Activated naive CD8-positive, alpha-beta T cell treated with anti-CD3 and anti-CD28 coated beads, Interleukin-2, amount 50 U/mL, for 24 hours (primary cell): ENCODE results near the gene SYT15B.
"Not testable (repeated sequence)": the region's sequence is repeated elsewhere in the genome, so short reads cannot be mapped to it uniquely, and the experiment has no call there.

Source experiments
- ATAC-seq: fragments of 150-1000 bp; cut with Tn5 transposase; one replicate; pipeline ENCODE4 v1.10.0; 2021
- DNase-seq: peaks from one replicate; pipeline ENCODE4 v3.0.0; 2021
- H3K27ac Mint-ChIP-seq: one replicate; pipeline ENCODE4 v1.8.0; 2021; ENCODE audit warnings: mild to moderate bottlenecking, mixed read lengths
- H3K27me3 Mint-ChIP-seq: one replicate; pipeline ENCODE4 v1.8.0; 2021; ENCODE audit warnings: mixed read lengths
- H3K36me3 Mint-ChIP-seq: one replicate; pipeline ENCODE4 v1.8.0; 2021; ENCODE audit warnings: low read depth, mixed read lengths
- H3K4me1 Mint-ChIP-seq: one replicate; pipeline ENCODE4 v1.8.0; 2021; ENCODE audit warnings: mixed read lengths
- H3K4me3 Mint-ChIP-seq: one replicate; pipeline ENCODE4 v1.8.0; 2021; ENCODE audit warnings: mild to moderate bottlenecking, moderate library complexity, mixed read lengths
- H3K9me3 Mint-ChIP-seq: one replicate; pipeline ENCODE4 v1.8.0; 2021; ENCODE audit warnings: mixed read lengths

SYT15B gene

DNA sequence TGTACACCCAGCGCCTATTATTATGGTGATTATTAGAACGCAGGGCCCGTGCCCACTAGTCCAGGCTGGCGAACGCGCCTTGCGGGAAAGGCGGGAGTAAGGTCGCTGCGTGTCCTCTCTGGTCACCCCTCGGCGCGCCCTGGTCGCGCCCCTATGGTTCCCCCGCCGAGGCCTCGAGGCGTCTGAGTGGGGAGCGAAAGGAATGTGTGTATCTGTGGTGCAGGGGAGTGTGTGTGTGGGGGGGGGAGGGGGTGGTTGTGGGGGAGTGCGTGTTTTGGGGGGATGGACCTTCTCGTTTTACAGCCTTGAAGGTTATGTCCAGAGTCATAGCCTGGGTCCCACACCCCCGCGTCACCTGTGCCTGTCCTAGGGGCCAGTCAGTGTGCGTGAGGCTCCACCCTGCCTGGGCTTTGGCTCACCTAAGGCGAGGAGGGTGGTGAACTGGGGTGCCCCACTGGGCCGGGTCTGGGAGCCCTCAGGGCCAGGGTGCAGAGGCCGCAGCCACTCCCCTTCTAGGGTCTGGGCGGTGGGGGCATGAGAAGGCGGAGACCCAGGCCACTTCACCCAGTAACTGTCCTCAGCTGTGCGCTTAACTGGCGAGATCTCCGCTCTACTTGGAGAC lies at the start of gene SYT15B:
TSS of gene SYT15B (minus strand) at position 39 of the 622 bp plus-strand sequence. CDS start 952 bp downstream, outside the sequence.
- H3K9me3 Mint-ChIP-seq, H3K27me3 Mint-ChIP-seq, H3K36me3 Mint-ChIP-seq, DNase-seq, H3K4me1 Mint-ChIP-seq, H3K4me3 Mint-ChIP-seq, H3K27ac Mint-ChIP-seq: not testable (repeated sequence)
- ATAC-seq, result peak; percentile 26

DNA sequence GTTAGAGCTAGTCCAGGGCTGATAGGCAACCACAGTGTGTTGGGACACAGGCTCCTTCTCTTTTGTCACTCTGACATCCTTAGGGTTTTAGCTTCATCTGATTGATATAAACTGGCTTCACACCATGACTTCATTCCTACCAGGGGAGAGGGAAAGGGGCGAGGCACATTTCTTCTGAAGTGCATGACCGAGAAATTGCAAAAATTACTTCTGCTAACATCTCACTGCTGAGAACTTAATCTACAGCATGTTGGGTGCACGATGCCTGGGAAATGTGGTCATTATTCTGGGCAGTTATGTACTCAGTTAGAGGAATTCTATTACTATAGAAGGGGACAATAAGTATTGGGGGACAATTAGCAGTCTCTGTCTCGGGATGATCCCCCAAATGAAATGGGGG lies 16.2 kb upstream of the SYT15B start:
- not testable (repeated sequence) for DNase-seq, H3K4me1 Mint-ChIP-seq, H3K9me3 Mint-ChIP-seq, H3K36me3 Mint-ChIP-seq, H3K27ac Mint-ChIP-seq, H3K4me3 Mint-ChIP-seq, ATAC-seq, H3K27me3 Mint-ChIP-seq

DNA sequence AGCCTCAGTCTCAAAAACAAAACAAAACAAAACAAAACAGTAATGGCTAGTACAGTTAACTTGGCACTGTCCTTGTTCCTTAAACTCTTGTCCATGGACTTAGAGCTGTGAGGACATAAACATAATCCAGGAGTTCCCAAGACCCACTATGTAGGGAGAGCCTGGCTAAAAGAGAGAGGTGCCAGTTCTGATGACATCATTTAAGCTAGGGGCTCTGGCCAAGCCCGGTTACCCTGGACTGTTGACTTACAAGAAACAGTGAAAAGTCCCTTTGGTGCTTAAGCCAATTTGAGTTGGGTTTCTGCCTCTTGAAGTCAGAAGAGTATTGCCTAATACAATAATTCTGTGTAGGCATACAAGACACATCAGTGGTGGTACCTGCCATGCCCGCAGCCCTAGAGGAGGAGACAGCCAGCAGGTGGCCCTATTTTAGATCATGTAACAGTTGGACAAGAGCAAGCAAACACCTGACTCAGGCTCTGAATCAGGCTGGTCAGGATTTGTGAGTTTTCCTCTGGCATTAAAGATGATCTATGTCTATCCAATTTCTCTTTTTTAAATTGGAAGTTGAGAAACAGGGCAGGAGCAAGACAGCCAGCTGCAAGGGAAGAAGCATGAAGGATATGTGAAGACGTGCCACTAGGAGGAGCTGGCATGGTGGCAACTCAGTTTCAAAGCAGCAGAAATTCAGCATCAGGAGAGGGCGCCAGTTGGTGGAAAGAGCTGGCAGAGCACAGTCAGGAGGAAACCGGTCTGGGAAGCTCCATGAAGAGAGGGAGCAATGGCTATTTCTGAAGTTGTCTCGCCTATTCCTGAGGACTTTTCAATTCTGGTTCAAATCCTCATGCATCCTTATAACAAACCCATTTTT lies 12.2 kb upstream of the SYT15B start:
- not testable (repeated sequence) for H3K4me1 Mint-ChIP-seq, H3K27me3 Mint-ChIP-seq, H3K27ac Mint-ChIP-seq, H3K9me3 Mint-ChIP-seq, H3K4me3 Mint-ChIP-seq, H3K36me3 Mint-ChIP-seq
- ATAC-seq (peak; percentile 55), DNase-seq (peak; percentile 10)

DNA sequence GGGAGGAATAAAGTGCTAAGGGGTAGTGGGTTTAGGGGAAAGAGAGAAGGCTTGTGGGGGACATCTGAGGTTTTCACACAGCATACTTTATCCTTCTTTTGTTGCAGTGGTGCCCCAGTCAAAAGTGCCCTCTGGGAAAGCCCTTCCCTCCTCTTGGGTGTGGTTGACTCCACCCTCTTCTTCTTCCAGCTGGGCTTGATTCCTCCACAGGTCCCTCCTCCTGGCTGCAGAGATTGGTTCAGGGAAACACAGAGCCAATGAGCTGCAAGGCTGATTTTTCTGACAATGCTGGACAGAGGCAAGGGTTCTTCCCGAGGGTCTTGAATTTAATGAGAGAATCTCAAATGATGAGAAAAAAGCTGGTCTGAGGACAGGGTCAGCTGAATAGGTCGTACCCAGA lies 7.4 kb upstream of the SYT15B start:
- H3K27me3 Mint-ChIP-seq, H3K27ac Mint-ChIP-seq, H3K4me1 Mint-ChIP-seq, H3K9me3 Mint-ChIP-seq, DNase-seq, H3K4me3 Mint-ChIP-seq, ATAC-seq, H3K36me3 Mint-ChIP-seq: not testable (repeated sequence)

DNA sequence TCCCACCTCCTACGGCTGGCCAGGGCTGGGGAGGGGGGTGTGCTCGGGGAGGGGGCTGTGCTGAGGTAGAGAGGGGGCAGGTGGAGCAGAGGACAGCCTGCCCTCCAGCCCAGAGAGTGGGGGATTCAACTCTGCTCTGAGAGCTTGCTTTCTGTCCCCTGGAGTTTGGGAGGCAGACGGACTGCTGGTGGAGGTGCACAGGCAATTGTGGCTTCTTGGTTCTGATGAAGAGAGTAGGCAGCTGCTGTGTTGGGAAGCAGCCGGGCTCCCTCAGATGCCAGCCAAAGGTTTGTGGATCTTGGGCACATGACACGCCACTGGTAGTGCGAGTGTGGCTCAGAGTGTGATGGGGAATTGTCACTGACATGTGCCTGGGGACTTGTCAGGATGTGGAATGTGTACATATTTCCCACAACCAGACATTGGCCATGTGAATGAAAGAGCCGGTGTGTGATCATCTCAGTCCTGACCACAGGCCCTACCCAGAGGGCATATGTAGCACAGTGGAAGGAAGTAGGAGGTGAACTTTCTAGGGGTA lies 5.3 kb upstream of the SYT15B start:
- H3K27me3 Mint-ChIP-seq, H3K36me3 Mint-ChIP-seq, H3K9me3 Mint-ChIP-seq, H3K4me3 Mint-ChIP-seq, ATAC-seq, H3K27ac Mint-ChIP-seq, H3K4me1 Mint-ChIP-seq, DNase-seq: not testable (repeated sequence)

DNA sequence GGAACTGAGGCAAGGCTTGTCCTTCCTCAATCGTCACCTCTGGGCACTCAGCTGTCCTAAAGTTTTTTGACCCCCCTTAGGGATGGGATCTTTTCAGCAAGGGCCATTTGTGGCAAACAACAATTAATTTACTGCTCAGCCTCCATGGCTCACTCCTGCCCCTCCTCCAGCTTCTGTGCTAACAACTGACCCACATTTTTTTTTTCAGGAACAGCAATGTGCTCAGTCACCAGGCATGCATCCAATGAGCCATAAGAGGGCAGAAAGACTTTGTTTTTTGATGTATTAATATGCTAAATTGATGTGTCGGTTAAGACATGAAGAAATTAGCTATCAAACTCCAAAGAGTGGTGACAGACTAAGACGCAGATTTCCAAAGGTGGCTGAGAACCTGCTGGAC lies 4.7 kb upstream of the SYT15B start:
- H3K27me3 Mint-ChIP-seq, ATAC-seq, H3K36me3 Mint-ChIP-seq, H3K27ac Mint-ChIP-seq, H3K4me3 Mint-ChIP-seq, H3K9me3 Mint-ChIP-seq, H3K4me1 Mint-ChIP-seq, DNase-seq: not testable (repeated sequence)

DNA sequence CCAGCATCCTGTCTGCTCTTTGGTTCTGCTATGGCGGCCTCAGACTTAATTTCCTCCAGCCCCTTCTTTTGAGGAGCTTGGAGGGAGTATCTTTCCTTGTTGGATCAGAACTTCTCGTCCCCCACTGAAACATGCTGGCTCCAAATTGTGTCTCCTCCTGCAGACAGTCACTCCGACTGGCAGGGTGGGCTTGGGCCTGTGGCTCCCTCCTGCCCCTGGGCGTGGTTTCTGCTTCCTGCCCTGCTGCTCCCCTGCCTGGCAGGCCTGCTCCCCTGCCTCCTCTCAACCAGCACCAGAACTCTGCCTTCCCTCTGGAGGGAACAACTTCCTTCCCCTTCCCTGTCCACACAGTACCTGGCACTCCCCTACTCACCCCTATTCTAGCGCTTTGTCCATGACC lies 3.8 kb upstream of the SYT15B start:
- not testable (repeated sequence) for H3K4me1 Mint-ChIP-seq, H3K27me3 Mint-ChIP-seq, H3K9me3 Mint-ChIP-seq, H3K27ac Mint-ChIP-seq, H3K4me3 Mint-ChIP-seq, H3K36me3 Mint-ChIP-seq, DNase-seq, ATAC-seq

DNA sequence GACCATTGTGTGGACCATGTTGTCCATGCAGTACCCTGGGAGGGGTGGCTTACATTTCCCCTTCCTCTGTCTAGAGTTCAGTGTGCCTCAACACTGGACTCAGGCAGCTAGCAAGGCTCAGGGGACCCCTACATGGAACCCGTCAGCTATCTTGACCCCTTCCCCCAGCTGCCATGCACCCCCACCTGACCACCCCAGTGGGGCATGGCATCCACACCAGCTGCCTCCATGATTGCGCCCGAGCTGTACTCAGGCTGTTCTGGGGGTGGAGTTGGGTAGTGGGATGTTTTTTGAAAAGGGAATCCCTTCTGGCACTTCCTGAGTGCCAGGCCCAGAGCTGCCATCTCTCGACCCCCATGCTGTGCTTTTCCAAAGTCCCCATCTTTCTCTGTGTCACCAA lies 1.8 kb upstream of the SYT15B start:
- H3K9me3 Mint-ChIP-seq, H3K4me1 Mint-ChIP-seq, DNase-seq, H3K27me3 Mint-ChIP-seq, H3K27ac Mint-ChIP-seq, ATAC-seq, H3K36me3 Mint-ChIP-seq, H3K4me3 Mint-ChIP-seq: not testable (repeated sequence)

DNA sequence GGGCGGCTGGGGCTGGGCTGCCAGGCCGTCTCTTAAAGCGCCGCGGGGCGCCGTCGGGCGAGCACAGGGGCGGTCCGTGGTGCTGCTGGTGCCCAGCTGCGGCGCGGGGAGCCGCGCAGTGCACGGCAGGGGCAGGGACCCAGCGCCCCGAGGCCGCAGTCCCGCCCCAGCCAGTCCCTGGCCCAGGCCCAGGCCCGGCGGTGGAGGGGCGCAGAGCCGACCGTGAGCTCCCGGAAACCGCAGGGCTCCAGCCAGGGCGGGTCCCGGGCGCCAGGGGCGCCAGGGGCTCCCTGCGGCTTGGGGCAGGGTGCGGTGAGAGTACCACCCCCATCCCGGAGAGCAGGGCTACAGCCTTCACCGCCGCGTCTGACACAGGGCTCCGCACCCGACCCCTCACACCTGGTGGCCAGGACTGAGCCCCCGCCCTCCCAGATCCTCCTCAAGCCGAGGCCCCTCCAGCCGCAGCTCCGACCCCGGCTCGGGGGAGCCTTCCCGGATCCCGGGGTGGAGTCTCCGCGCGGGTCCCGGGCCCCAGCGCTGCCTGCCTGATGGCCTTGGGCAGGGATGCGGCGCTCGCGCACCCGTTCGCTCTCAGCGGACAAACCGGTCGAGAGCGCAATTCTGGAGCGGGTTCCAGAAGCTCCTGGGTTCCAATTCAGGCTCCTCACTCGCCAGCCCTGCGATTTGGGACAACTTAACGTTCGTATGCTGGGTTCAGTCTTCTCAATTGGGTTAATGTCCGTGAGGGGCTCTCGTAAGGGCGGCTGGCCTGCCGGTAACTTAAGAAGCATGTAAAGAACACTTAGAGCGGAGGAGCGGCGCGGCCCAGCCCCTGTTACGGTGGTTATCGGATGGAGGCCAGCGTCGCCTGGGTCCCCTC lies 478 bp downstream of the SYT15B start:
- H3K27me3 Mint-ChIP-seq, H3K27ac Mint-ChIP-seq, H3K9me3 Mint-ChIP-seq, ATAC-seq, H3K4me3 Mint-ChIP-seq, H3K4me1 Mint-ChIP-seq, H3K36me3 Mint-ChIP-seq, DNase-seq: not testable (repeated sequence)

DNA sequence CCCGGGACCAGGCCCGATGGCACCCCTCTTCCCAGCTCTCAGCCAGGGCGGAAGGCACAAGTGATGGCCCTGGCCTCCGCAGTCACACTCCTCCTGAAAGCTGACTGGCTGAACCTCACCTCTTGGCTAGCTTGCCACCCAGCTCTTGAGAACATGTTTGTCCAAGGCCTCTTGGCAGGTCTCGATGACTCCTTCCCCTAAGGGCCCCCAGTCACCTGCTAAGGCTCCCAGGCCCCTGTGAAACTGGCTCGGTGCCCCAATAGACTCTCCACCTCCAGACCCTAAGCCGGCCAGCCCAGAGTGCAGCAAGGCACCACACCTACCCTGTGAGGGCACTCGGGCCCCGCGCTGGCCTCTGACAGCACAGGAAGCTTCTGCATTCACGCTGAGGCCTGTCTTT lies 4.5 kb downstream of the SYT15B start:
- H3K27me3 Mint-ChIP-seq, H3K36me3 Mint-ChIP-seq, H3K27ac Mint-ChIP-seq, H3K4me1 Mint-ChIP-seq, DNase-seq, H3K9me3 Mint-ChIP-seq, ATAC-seq, H3K4me3 Mint-ChIP-seq: not testable (repeated sequence)

DNA sequence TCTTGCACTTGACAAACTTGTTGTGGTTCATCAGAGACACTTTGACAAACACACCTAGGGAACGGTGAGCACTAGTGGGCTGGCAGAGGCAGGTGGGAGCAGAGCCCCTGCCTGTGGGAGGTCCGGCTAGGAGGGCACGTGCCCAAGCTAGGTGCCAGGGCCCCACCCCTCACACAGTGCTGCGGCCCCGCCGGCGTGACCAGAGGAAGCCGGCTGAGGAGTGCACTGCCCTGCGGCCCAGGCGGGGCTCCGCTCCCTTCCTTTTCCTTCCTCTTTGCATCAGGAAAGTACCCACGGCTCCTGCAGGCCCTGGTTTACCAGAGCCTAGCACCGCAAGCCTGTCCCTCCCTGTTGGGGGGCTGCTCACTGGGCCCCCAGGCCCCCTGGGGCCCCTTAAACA lies 7.2 kb downstream of the SYT15B start:
- not testable (repeated sequence) for H3K27ac Mint-ChIP-seq, H3K9me3 Mint-ChIP-seq, ATAC-seq

DNA sequence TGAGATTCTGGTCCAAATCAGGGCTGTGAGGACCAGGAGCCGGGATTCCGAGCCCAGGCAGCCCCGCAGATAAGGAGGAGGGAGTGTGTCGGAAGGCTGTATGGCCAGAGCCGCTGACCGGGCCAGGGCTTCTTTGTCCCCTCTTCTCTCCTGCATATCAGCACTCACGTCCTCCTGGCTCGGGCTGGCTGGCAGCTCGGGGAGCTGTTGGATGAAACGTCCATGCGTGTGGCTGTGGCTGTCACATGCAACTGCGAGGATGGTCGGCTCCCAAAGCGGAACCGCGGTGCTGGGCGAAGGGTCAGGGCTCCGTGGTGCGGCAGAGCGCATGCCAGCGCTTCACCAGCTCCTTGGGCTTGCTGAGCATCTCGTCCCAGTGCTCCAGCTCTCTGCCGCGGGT lies 9.5 kb downstream of the SYT15B start:
- H3K4me3 Mint-ChIP-seq, DNase-seq, H3K27me3 Mint-ChIP-seq, H3K36me3 Mint-ChIP-seq, H3K27ac Mint-ChIP-seq, H3K9me3 Mint-ChIP-seq, ATAC-seq, H3K4me1 Mint-ChIP-seq: not testable (repeated sequence)

More for the DNA sequence above, 7.2 kb downstream of the SYT15B start:
- not testable (repeated sequence) for H3K4me3 Mint-ChIP-seq, H3K27me3 Mint-ChIP-seq, H3K4me1 Mint-ChIP-seq, DNase-seq, H3K36me3 Mint-ChIP-seq

DNA sequence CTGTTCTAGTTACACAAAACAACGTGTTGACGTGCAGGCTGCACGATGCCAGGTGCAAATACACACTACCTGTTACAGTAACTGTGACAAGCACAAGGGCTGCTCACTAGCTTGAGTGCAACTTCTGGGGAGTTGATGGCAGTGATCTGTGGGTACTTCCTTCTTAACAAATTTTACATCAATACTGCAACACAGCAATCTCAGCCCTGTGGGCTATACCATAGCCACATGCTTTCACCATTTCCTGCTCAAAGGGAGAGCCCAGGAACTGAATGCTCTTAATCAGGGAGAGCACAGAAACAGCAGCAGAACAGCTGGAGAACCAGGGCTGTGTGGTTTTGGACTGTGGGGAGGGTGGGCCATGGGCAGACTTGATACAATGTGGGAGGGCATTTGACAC lies 10.2 kb downstream of the SYT15B start:
- not testable (repeated sequence) for ATAC-seq, DNase-seq, H3K9me3 Mint-ChIP-seq, H3K4me1 Mint-ChIP-seq, H3K27ac Mint-ChIP-seq, H3K4me3 Mint-ChIP-seq, H3K27me3 Mint-ChIP-seq, H3K36me3 Mint-ChIP-seq

DNA sequence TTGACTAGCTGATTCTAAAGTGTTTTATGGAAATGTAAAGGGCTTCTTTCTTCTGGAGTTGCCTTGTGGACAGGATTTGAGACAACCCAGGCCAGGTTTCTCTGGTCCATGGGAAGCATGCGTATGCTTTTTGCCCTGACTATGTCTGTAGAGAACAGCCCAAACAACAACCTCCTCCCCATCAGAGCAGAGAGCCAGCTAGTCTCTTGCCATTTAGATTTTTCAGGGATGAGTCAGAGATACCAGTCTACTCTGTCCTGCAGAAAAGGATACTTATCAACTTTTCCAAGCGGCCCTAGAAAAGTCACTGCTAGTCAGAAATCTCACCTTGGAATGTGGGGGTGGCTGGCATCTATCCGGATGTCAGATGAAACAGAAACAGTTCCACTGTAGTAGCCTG lies 11.6 kb downstream of the SYT15B start:
- H3K27me3 Mint-ChIP-seq, DNase-seq, H3K36me3 Mint-ChIP-seq, H3K9me3 Mint-ChIP-seq, ATAC-seq, H3K27ac Mint-ChIP-seq, H3K4me3 Mint-ChIP-seq, H3K4me1 Mint-ChIP-seq: not testable (repeated sequence)
